ENCODE measurements around the gene DR1. TPM values are rescaled to one million over a fixed set of nuclear protein-coding genes. Genes with fewer than 3 reads are reported as not detected.
"Not testable (repeated sequence)": the region's sequence is repeated elsewhere in the genome, so short reads cannot be mapped to it uniquely, and the experiment has no call there.

Gene DR1
- total RNA-seq, 1 donor from 2014 or later = 52.3 TPM

- TF ChIP-seq, protein P1, sequence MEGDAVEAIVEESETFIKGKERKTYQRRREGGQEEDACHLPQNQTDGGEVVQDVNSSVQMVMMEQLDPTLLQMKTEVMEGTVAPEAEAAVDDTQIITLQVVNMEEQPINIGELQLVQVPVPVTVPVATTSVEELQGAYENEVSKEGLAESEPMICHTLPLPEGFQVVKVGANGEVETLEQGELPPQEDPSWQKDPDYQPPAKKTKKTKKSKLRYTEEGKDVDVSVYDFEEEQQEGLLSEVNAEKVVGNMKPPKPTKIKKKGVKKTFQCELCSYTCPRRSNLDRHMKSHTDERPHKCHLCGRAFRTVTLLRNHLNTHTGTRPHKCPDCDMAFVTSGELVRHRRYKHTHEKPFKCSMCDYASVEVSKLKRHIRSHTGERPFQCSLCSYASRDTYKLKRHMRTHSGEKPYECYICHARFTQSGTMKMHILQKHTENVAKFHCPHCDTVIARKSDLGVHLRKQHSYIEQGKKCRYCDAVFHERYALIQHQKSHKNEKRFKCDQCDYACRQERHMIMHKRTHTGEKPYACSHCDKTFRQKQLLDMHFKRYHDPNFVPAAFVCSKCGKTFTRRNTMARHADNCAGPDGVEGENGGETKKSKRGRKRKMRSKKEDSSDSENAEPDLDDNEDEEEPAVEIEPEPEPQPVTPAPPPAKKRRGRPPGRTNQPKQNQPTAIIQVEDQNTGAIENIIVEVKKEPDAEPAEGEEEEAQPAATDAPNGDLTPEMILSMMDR (IDR thresholded peaks at IDR 0.05) = no peak
- DNase-seq (no peak), ATAC-seq (no peak)
- intact Hi-C loops (cut with DNase I) = no loop called here
- no peak overlapping the region for H3K4me3 ChIP-seq
- no peaks in the 10 kb centered on the region for H3K4me1 ChIP-seq
- no peaks in the 10 kb centered on the region for H3K27me3 ChIP-seq (ENCODE audit: low read depth)
- no peak overlapping the region for H3K27ac ChIP-seq
- no peaks in the 10 kb centered on the region for H3K9me3 ChIP-seq
- H3K36me3 ChIP-seq = peaks cover 19% of the 10 kb centered on the region
Measured at GRCh38 chr1:93369734-93370133, 24.0 kb downstream of the DR1 start.

- DNase-seq (no peak), ATAC-seq (no peak)
- H3K4me3 ChIP-seq = no peak overlapping the region
- H3K4me1 ChIP-seq = no peaks in the 10 kb centered on the region
- no peak overlapping the region for H3K27ac ChIP-seq
- TF ChIP-seq, protein P1 (IDR thresholded peaks at IDR 0.05) = no peak
- H3K9me3 ChIP-seq = peaks cover 2% of the 10 kb centered on the region
- H3K36me3 ChIP-seq = no peaks in the 10 kb centered on the region
- intact Hi-C loops (cut with DNase I) = no loop called here
- no peaks in the 10 kb centered on the region for H3K27me3 ChIP-seq (ENCODE audit: low read depth)
Measured at GRCh38 chr1:93374334-93375106, 28.8 kb downstream of the DR1 start.

- DNase-seq (no peak), ATAC-seq (no peak)
- no peaks in the 10 kb centered on the region for H3K36me3 ChIP-seq
- no peak overlapping the region for H3K4me3 ChIP-seq
- H3K4me1 ChIP-seq = no peaks in the 10 kb centered on the region
- H3K9me3 ChIP-seq = peaks cover 21% of the 10 kb centered on the region
- TF ChIP-seq, protein P1 (IDR thresholded peaks at IDR 0.05) = no peak
- no peaks in the 10 kb centered on the region for H3K27me3 ChIP-seq (ENCODE audit: low read depth)
- intact Hi-C loops (cut with DNase I) = no loop called here
- no peak overlapping the region for H3K27ac ChIP-seq
Measured at GRCh38 chr1:93384656-93385055, 38.9 kb downstream of the DR1 start.

GRCh38 chr1:93386268-93386667 is 40.6 kb downstream of the DR1 start:
- DNase-seq; ATAC-seq; H3K27me3 ChIP-seq (ENCODE audit: low read depth); intact Hi-C loops (cut with DNase I); H3K4me3 ChIP-seq; H3K4me1 ChIP-seq; H3K27ac ChIP-seq; H3K36me3 ChIP-seq: not testable (repeated sequence)
- peaks cover 21% of the 10 kb centered on the region for H3K9me3 ChIP-seq

DNA sequence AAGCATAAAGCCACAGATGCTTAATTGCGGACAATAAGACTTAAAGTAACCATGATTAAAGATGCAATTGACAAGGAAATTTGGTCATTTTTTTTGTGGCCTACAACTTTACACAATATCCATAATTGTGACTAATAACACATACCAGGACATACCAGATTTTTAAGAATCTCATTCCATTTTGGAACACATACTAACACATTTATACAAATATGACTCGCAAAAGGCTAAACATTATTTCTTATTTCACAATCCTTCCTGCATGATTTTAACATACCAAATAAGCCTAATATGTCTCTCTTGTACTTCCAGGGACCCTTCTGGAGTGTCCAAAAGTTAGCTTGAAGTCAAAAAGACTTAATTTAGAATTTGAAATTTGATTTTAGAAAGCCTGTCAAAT is 48.8 kb downstream of the DR1 start:
- no peak for DNase-seq

GRCh38 chr1:93395195-93395594 is 49.5 kb downstream of the DR1 start:
- intact Hi-C loops (cut with DNase I) = no loop called here
- TF ChIP-seq, protein P1 (IDR thresholded peaks at IDR 0.05) = no peak

More for the DNA sequence above, 48.8 kb downstream of the DR1 start:
- ATAC-seq = no peak
- Histone ChIP-seq H3K4me3 (no peak overlapping the region), H3K36me3 (no peaks in the 10 kb centered on the region), H3K27me3 (ENCODE audit: low read depth) (no peaks in the 10 kb centered on the region), H3K27ac (no peak overlapping the region), H3K4me1 (no peaks in the 10 kb centered on the region), H3K9me3 (no peaks in the 10 kb centered on the region)
- TF ChIP-seq, protein P1 (IDR thresholded peaks at IDR 0.05) = no peak
- intact Hi-C loops (cut with DNase I) = no loop called here

More at GRCh38 chr1:93395195-93395594, 49.5 kb downstream of the DR1 start:
- no peaks in the 10 kb centered on the region for H3K9me3 ChIP-seq
- H3K27me3 ChIP-seq (ENCODE audit: low read depth) = no peaks in the 10 kb centered on the region
- no peaks in the 10 kb centered on the region for H3K4me1 ChIP-seq
- ATAC-seq (no peak), DNase-seq (no peak)
- no peak overlapping the region for H3K27ac ChIP-seq
- no peaks in the 10 kb centered on the region for H3K36me3 ChIP-seq
- H3K4me3 ChIP-seq = no peak overlapping the region

Data from lower lobe of right lung (tissue), 2 donors.